HEK293 (cell line): Measurements from ENCODE around the gene CGB2.

Experiments used
- ATF2 ChIP-seq: fragments of 450-650 bp; formaldehyde crosslinking; IDR thresholded peaks from 2 replicates; pipeline ENCODE4 v1.5.1; 2016; ENCODE audit warnings: missing biosample characterization, missing genetic modification characterization, low read depth
- IKZF3 ChIP-seq: fragments of 450-650 bp; IDR thresholded peaks from 2 replicates; pipeline ENCODE4 v1.5.0; 2018; ENCODE audit warnings: missing biosample characterization, mild to moderate bottlenecking, missing genetic modification characterization, moderate library complexity
- REST ChIP-seq: fragments of 450-650 bp; formaldehyde crosslinking; IDR thresholded peaks from 2 replicates; pipeline ENCODE4 v1.5.1; 2016; ENCODE audit warnings: missing biosample characterization, missing genetic modification characterization
- ZBTB10 ChIP-seq: fragments of 450-650 bp; formaldehyde crosslinking; IDR thresholded peaks from 2 replicates; pipeline ENCODE4 v1.5.1; 2016; ENCODE audit warnings: missing biosample characterization, missing genetic modification characterization
- ZEB2 ChIP-seq: fragments of 450-650 bp; formaldehyde crosslinking; IDR thresholded peaks from 2 replicates; pipeline ENCODE4 v1.5.1; 2016; ENCODE audit warnings: missing biosample characterization, missing genetic modification characterization
- ZNF114 ChIP-seq: fragments of 450-650 bp; formaldehyde crosslinking; IDR thresholded peaks from 2 replicates; pipeline ENCODE4 v1.5.0; 2017; ENCODE audit warnings: missing biosample characterization, missing genetic modification characterization
- ZNF26 ChIP-seq: fragments of 450-650 bp; formaldehyde crosslinking; IDR thresholded peaks from 2 replicates; pipeline ENCODE4 v1.5.1; 2016; ENCODE audit warnings: missing biosample characterization, missing genetic modification characterization
- ZNF433 ChIP-seq: fragments of 450-650 bp; formaldehyde crosslinking; IDR thresholded peaks from 2 replicates; pipeline ENCODE4 v1.5.1; 2016; ENCODE audit warnings: missing biosample characterization, missing genetic modification characterization, low read depth
- TF ChIP-seq, protein P1 (sequence below): fragments of 450-650 bp; formaldehyde crosslinking; IDR thresholded peaks from 2 replicates; pipeline ENCODE4 v1.5.1; 2016; ENCODE audit warnings: missing biosample characterization, missing genetic modification characterization

DNA sequence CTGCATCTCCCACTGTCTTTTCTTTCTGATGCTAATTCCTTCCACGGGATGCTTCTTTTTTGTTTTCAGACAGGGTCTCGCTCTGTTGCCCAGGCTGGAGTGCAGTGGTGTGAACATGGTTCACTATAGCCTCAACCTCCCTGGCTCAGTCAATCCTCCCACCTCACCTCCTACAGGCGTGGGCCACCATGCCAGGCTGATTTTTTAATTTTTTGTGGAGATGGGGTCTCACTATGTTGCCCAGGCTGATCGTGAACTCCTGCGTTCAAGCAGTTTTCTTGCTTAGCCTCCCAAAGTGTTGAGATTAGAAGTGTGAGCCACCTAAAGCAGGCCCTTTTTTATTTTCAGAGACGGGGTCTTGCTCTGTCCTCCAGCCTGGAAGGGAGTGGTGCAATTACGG is 43.4 kb upstream of the CGB2 start:
- TF ChIP-seq, protein P1, sequence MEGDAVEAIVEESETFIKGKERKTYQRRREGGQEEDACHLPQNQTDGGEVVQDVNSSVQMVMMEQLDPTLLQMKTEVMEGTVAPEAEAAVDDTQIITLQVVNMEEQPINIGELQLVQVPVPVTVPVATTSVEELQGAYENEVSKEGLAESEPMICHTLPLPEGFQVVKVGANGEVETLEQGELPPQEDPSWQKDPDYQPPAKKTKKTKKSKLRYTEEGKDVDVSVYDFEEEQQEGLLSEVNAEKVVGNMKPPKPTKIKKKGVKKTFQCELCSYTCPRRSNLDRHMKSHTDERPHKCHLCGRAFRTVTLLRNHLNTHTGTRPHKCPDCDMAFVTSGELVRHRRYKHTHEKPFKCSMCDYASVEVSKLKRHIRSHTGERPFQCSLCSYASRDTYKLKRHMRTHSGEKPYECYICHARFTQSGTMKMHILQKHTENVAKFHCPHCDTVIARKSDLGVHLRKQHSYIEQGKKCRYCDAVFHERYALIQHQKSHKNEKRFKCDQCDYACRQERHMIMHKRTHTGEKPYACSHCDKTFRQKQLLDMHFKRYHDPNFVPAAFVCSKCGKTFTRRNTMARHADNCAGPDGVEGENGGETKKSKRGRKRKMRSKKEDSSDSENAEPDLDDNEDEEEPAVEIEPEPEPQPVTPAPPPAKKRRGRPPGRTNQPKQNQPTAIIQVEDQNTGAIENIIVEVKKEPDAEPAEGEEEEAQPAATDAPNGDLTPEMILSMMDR, result no peak
- no peak for TF ChIP-seq ZNF114 (tag by site-specific recombination)
- no peak for TF ChIP-seq REST
- no peak for TF ChIP-seq ATF2 (tag by site-specific recombination)
- no peak for TF ChIP-seq ZNF26 (tag by site-specific recombination)
- no peak for TF ChIP-seq ZBTB10 (tag by site-specific recombination)
- no peak for TF ChIP-seq IKZF3 (tag by site-specific recombination)
- TF ChIP-seq ZNF433 (tag by site-specific recombination), result no peak
- TF ChIP-seq ZEB2 (tag by site-specific recombination), result no peak
